Mesenchymal stem cell (in vitro differentiated cells and primary cell): ENCODE results near the gene SVEP1.

ENCODE experiments used
- DNase-seq: peaks from one replicate; pipeline ENCODE4 v3.0.0-alpha.2; 2013
- H2AFZ ChIP-seq: one replicate; pipeline ENCODE4 v1.6.1; 2013; ENCODE audit warnings: low read depth, mild to moderate bottlenecking, control low read depth, inconsistent platforms, low read length, moderate library complexity
- H2AK5ac ChIP-seq: 2 replicates; pipeline ENCODE4 v1.6.1; 2013; ENCODE audit warnings: low read length, moderate library complexity, mild to moderate bottlenecking, inconsistent platforms; ENCODE audit not compliant: severe bottlenecking
- H2BK120ac ChIP-seq: one replicate; pipeline ENCODE4 v1.6.1; 2013; ENCODE audit warnings: low read depth, mild to moderate bottlenecking, inconsistent platforms, low read length, moderate library complexity
- H2BK12ac ChIP-seq, 2 experiments: one replicate each; pipeline ENCODE4 v1.6.1; 2013; ENCODE audit warnings: inconsistent platforms in 2 of 2, low read length in 2 of 2, mild to moderate bottlenecking in 2 of 2, moderate library complexity in 2 of 2, control low read depth in 1 of 2
- H2BK15ac ChIP-seq: one replicate; pipeline ENCODE4 v1.6.1; 2013; ENCODE audit warnings: mild to moderate bottlenecking, low read depth, inconsistent platforms; ENCODE audit not compliant: poor library complexity, severe bottlenecking
- H2BK5ac ChIP-seq: 2 replicates; pipeline ENCODE4 v1.6.1; 2013; ENCODE audit warnings: low read depth, mild to moderate bottlenecking, low read length, control low read depth, inconsistent platforms; ENCODE audit not compliant: poor library complexity, severe bottlenecking
- H3K14ac ChIP-seq, 2 experiments: one replicate each; pipeline ENCODE4 v1.6.1; 2013; ENCODE audit warnings: inconsistent platforms in 2 of 2, low read length in 2 of 2, control low read depth in 1 of 2, mild to moderate bottlenecking in 1 of 2, moderate library complexity in 1 of 2
- H3K18ac ChIP-seq, 2 experiments: one replicate each; pipeline ENCODE4 v1.6.1; 2013; ENCODE audit warnings: inconsistent platforms in 2 of 2, low read length in 2 of 2, control low read depth in 1 of 2, low read depth in 1 of 2, mild to moderate bottlenecking in 1 of 2
- H3K23ac ChIP-seq, 2 experiments: one replicate each; pipeline ENCODE4 v1.6.1; 2013; ENCODE audit warnings: inconsistent platforms in 2 of 2, low read length in 2 of 2, mild to moderate bottlenecking in 2 of 2, moderate library complexity in 2 of 2, control low read depth in 1 of 2
- H3K27ac ChIP-seq: 2 replicates; pipeline ENCODE4 v1.5.1; 2013; ENCODE audit warnings: mild to moderate bottlenecking, moderate library complexity, low read length, control low read depth, inconsistent platforms; ENCODE audit not compliant: poor library complexity, severe bottlenecking
- H3K27me3 ChIP-seq, 2 experiments: 2 replicates each; pipeline versions ENCODE4 v1.6.1 to v1.7.0; 2013; ENCODE audit warnings: low read length in 2 of 2, mild to moderate bottlenecking in 2 of 2, moderate library complexity in 2 of 2, control low read depth in 1 of 2, inconsistent platforms in 1 of 2; ENCODE audit not compliant: control insufficient read depth in 1 of 2, insufficient read depth in 1 of 2
- H3K36me3 ChIP-seq, 2 experiments: 2 replicates each; pipeline versions ENCODE4 v1.6.1 to v1.7.0; 2013; ENCODE audit warnings: low read length in 2 of 2, control low read depth in 1 of 2, inconsistent platforms in 1 of 2, low read depth in 1 of 2, mild to moderate bottlenecking in 1 of 2; ENCODE audit not compliant: insufficient read depth in 2 of 2, control insufficient read depth in 1 of 2
- H3K4ac ChIP-seq, 2 experiments: one replicate each; pipeline ENCODE4 v1.6.1; 2013; ENCODE audit warnings: inconsistent platforms in 2 of 2, low read length in 2 of 2, mild to moderate bottlenecking in 2 of 2, moderate library complexity in 2 of 2, control low read depth in 1 of 2, low read depth in 1 of 2
- H3K4me1 ChIP-seq: 2 replicates; pipeline ENCODE4 v1.6.1; 2013; ENCODE audit warnings: low read depth, low read length, control low read depth; ENCODE audit not compliant: control insufficient read depth, insufficient read depth
- H3K4me2 ChIP-seq: 2 replicates; pipeline ENCODE4 v1.6.1; 2013; ENCODE audit warnings: low read length, mild to moderate bottlenecking, inconsistent platforms; ENCODE audit not compliant: poor library complexity, severe bottlenecking
- H3K4me3 ChIP-seq, 2 experiments: 2 replicates each; pipeline versions ENCODE4 v1.5.1 to v1.7.0; 2013; ENCODE audit warnings: low read length in 2 of 2, mild to moderate bottlenecking in 2 of 2, control low read depth in 1 of 2, low read depth in 1 of 2; ENCODE audit not compliant: insufficient read depth in 1 of 2
- H3K79me1 ChIP-seq: replicated peaks from 2 replicates; pipeline ENCODE4 v1.6.1; 2013; ENCODE audit warnings: mild to moderate bottlenecking, control low read depth, low read length, inconsistent platforms; ENCODE audit not compliant: poor library complexity, severe bottlenecking
- H3K9ac ChIP-seq: 2 replicates; pipeline ENCODE4 v1.7.0; 2013; ENCODE audit warnings: mild to moderate bottlenecking, low read length, moderate library complexity
- H3K9me3 ChIP-seq: 2 replicates; pipeline ENCODE4 v1.7.0; 2013; ENCODE audit warnings: mild to moderate bottlenecking, low read length; ENCODE audit not compliant: control insufficient read depth
- H4K8ac ChIP-seq: one replicate; pipeline ENCODE4 v1.6.1; 2013; ENCODE audit warnings: inconsistent platforms, mild to moderate bottlenecking, low read length, moderate library complexity
- H4K91ac ChIP-seq: one replicate; pipeline ENCODE4 v1.6.1; 2013; ENCODE audit warnings: mild to moderate bottlenecking, low read length, inconsistent platforms
- WGBS: methylation state at CpG from one replicate; pipeline ENCODE4 v1.1.7; 2013; ENCODE audit warnings: mixed read lengths; 5-methylcytosine and 5-hydroxymethylcytosine counted together

SVEP1 gene

DNA sequence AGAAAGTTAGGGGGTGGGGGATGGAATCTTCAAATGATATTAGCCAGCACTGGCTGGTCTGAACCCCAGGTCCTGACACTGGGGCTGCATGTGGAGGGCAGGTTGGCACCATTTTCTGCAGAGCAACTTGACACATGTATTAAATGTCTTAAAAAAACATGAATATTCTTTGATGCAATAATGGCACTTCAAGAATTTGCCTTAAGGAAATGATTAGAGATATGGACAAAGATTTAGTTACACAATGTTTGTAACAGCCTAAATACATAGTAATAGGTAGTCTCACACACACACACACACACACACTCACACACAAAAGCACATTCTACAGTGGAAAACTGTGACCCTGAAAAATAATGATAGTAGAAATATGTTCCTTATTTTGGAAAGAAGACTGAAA, 3.6 kb downstream of the SVEP1 start:
- no peak overlapping the region for H3K18ac ChIP-seq
- no peak overlapping the region for H2BK5ac ChIP-seq
- no peaks in the 10 kb centered on the region for H3K79me1 ChIP-seq
- H2BK12ac ChIP-seq: no peak overlapping the region
- H2BK120ac ChIP-seq: no peak overlapping the region
- no peaks in the 10 kb centered on the region for H3K9me3 ChIP-seq
- H4K8ac ChIP-seq: no peak overlapping the region
- H3K9ac ChIP-seq: no peak overlapping the region
- no peak for DNase-seq
- H3K27ac ChIP-seq: no peak overlapping the region
- peaks cover 14% of the 10 kb centered on the region for H3K4me1 ChIP-seq
- H3K27me3 ChIP-seq: peaks cover 0 to 11% of the 10 kb centered on the region in 2 experiments
- no peak overlapping the region for H3K4ac ChIP-seq
- no peak overlapping the region for H3K14ac ChIP-seq
- peak overlapping the region in 1 of 2 experiments; percentile 85 for H3K4me3 ChIP-seq
- no peak overlapping the region for H3K4me2 ChIP-seq
- no peak overlapping the region for H2BK15ac ChIP-seq
- no peak overlapping the region for H2AFZ ChIP-seq
- no peak overlapping the region for H3K23ac ChIP-seq
- no peak overlapping the region for H4K91ac ChIP-seq
- no peaks in the 10 kb centered on the region for H3K36me3 ChIP-seq
- no peak overlapping the region for H2AK5ac ChIP-seq

- no peak overlapping the region for H4K91ac ChIP-seq
- no peak overlapping the region for H3K27ac ChIP-seq
- peak overlapping the region; percentile 64 for H4K8ac ChIP-seq
- no peaks in the 10 kb centered on the region for H3K79me1 ChIP-seq
- peak overlapping the region in 1 of 2 experiments; percentile 53 for H3K4me3 ChIP-seq
- H3K36me3 ChIP-seq: no peaks in the 10 kb centered on the region
- peaks cover 14% of the 10 kb centered on the region for H3K4me1 ChIP-seq
- peak overlapping the region in 1 of 2 experiments; percentile 14 for H3K18ac ChIP-seq
- no peaks in the 10 kb centered on the region for H3K9me3 ChIP-seq
- no peak overlapping the region for H3K9ac ChIP-seq
- H2BK12ac ChIP-seq: no peak overlapping the region
- H2AFZ ChIP-seq: no peak overlapping the region
- H2BK120ac ChIP-seq: no peak overlapping the region
- H2BK5ac ChIP-seq: no peak overlapping the region
- H3K4ac ChIP-seq: peak overlapping the region in 1 of 2 experiments; percentile 59
- H2BK15ac ChIP-seq: peak overlapping the region; percentile 1
- WGBS: 81% methylated on average over 3 of the region's 5 CpGs
- DNase-seq: no peak
- no peak overlapping the region for H2AK5ac ChIP-seq
- H3K27me3 ChIP-seq: peaks cover 0 to 9% of the 10 kb centered on the region in 2 experiments
- no peak overlapping the region for H3K23ac ChIP-seq
- no peak overlapping the region for H3K4me2 ChIP-seq
- H3K14ac ChIP-seq: no peak overlapping the region
Measured at GRCh38 chr9:110575169-110575568, 4.4 kb downstream of the SVEP1 start.

DNA sequence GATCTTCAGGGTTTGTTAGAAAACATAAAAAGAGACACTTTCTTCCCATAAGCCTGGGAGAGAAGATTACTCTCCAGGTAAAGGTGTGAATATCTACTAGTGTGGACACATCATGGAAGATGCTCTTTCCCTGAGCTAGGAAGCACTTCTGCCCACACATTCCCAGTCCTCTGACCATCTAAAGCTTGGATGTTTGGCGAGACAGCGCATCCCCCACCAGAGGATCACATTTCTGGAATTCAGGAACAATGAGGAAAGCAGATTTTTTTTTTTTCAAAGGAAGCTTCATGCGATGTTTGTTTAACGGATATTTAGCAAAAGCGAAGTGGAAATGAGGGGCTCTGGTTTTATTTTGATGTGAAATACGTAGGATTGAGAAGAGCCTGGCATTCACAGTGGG, 6.2 kb downstream of the SVEP1 start:
- Histone ChIP-seq H3K9ac (no peak overlapping the region), H2BK5ac (no peak overlapping the region), H3K4me3 (no peak overlapping the region), H3K14ac (no peak overlapping the region), H3K27ac (no peak overlapping the region), H3K4me2 (no peak overlapping the region), H2AK5ac (no peak overlapping the region), H3K9me3 (no peaks in the 10 kb centered on the region), H3K4me1 (peaks cover 2% of the 10 kb centered on the region), H2BK12ac (no peak overlapping the region), H2BK15ac (no peak overlapping the region), H3K18ac (no peak overlapping the region), H3K23ac (no peak overlapping the region), H2AFZ (no peak overlapping the region), H3K36me3 (no peaks in the 10 kb centered on the region), H4K8ac (no peak overlapping the region), H3K27me3 (no peaks in the 10 kb centered on the region), H3K4ac (no peak overlapping the region), H2BK120ac (no peak overlapping the region), H4K91ac (no peak overlapping the region), H3K79me1 (no peaks in the 10 kb centered on the region)
- DNase-seq: no peak
- 68% methylated on average over 5 of the region's 6 CpGs for WGBS

GRCh38 chr9:110571801-110572483, 7.6 kb downstream of the SVEP1 start:
- Histone ChIP-seq H3K4me2 (no peak overlapping the region), H2AK5ac (no peak overlapping the region), H3K79me1 (no peaks in the 10 kb centered on the region), H2AFZ (no peak overlapping the region), H3K27ac (no peak overlapping the region), H3K9ac (no peak overlapping the region), H4K91ac (no peak overlapping the region), H3K23ac (no peak overlapping the region), H3K36me3 (peaks cover 0 to 5% of the 10 kb centered on the region in 2 experiments), H2BK5ac (no peak overlapping the region), H3K4me1 (peaks cover 2% of the 10 kb centered on the region), H2BK120ac (no peak overlapping the region), H2BK12ac (no peak overlapping the region), H3K9me3 (no peaks in the 10 kb centered on the region), H3K4ac (no peak overlapping the region), H3K27me3 (no peaks in the 10 kb centered on the region), H3K14ac (no peak overlapping the region), H3K18ac (no peak overlapping the region), H4K8ac (no peak overlapping the region), H3K4me3 (no peak overlapping the region), H2BK15ac (no peak overlapping the region)
- whole genome bisulfite sequencing: 92% methylated on average over 2 of the region's 2 CpGs
- DNase-seq: peak; percentile 74
